Uterus (tissue), 4 donors: ENCODE results near the gene PLD6. TPM values are rescaled to one million over a fixed set of nuclear protein-coding genes. Genes with fewer than 3 reads are reported as not detected.
"Not testable (repeated sequence)": the region's sequence is repeated elsewhere in the genome, so short reads cannot be mapped to it uniquely, and the experiment has no call there.

Experiments used
- DNase-seq, 2 donors: peaks; one replicate each; pipeline ENCODE4 v3.0.0-alpha.2; 2019 to 2020
- H3K27ac ChIP-seq, 2 donors: fragments of 200-600 bp; sonication (generic); 1 replicate in 1 of 2; 2 replicates in 1 of 2; pipeline ENCODE4 v1.5.1; 2016 to 2018
- H3K27me3 ChIP-seq, 2 donors: fragments of 200-600 bp; sonication (generic); one replicate each; pipeline ENCODE4 v1.5.1; 2018 to 2019; ENCODE audit warnings: control low read depth in 1 of 2
- H3K36me3 ChIP-seq, 2 donors: fragments of 200-600 bp; sonication (generic); one replicate each; pipeline ENCODE4 v1.5.1; 2019; ENCODE audit warnings: control low read depth in 1 of 2
- H3K4me1 ChIP-seq, 2 donors: fragments of 200-600 bp; sonication (generic); one replicate each; pipeline ENCODE4 v1.5.1; 2018 to 2019; ENCODE audit warnings: control low read depth in 1 of 2
- H3K4me3 ChIP-seq, 2 donors: fragments of 200-600 bp; sonication (generic); 1 replicate in 1 of 2; 2 replicates in 1 of 2; pipeline ENCODE4 v1.5.1; 2018 to 2019; ENCODE audit warnings: mild to moderate bottlenecking in 1 of 2
- H3K9me3 ChIP-seq, 2 donors: fragments of 200-600 bp; sonication (generic); one replicate each; pipeline ENCODE4 v1.5.1; 2019; ENCODE audit warnings: control low read depth in 1 of 2
- CTCF ChIP-seq, 4 experiments: fragments of 200-600 bp in 2 of 4; fragments of 450-650 bp in 2 of 4; sonication (generic) in 2 of 4; IDR thresholded peaks; one replicate each; pipeline ENCODE4 v1.5.1; 2016 to 2019; ENCODE audit warnings: antibody characterized with exemption in 4 of 4, mild to moderate bottlenecking in 2 of 4, moderate library complexity in 1 of 4
- POLR2A ChIP-seq, 2 donors: fragments of 450-650 bp; IDR thresholded peaks; one replicate each; pipeline ENCODE4 v1.6.1; 2016; ENCODE audit warnings: antibody characterized with exemption in 2 of 2, mild to moderate bottlenecking in 1 of 2, moderate library complexity in 1 of 2
- intact Hi-C: fragments of 100-400 bp; cut with DNase I; formaldehyde crosslinking; loops from one replicate; pipeline ENCODE4 v1.15.1; 2023; ENCODE audit warnings: low total_unique reads
- total RNA-seq, 4 donors: library from RNA; depleted of rRNA in 3 of 4; stranded (reverse); fragments of >200 nt in 3 of 4; gene quantifications; one replicate each; pipeline versions ENCODE4 v1.1.0 to v1.2.4, GENCODE V29; 2014 to 2023
- donor health status: DM: yes; HTN: yes; CAD: no.

PLD6 gene
- total RNA-seq, 4 donors from 2014 or later: 0.77 to 8.1 (median 5.0) TPM

GRCh38 chr17:17186051-17186450, 20.1 kb downstream of the PLD6 start:
- DNase-seq: no peak
- no peaks in the 10 kb centered on the region for H3K27me3 ChIP-seq
- H3K36me3 ChIP-seq: no peaks in the 10 kb centered on the region
- H3K27ac ChIP-seq: no peak overlapping the region
- no peak overlapping the region for H3K4me3 ChIP-seq
- intact Hi-C loops: no loop called here
- no peaks in the 10 kb centered on the region for H3K9me3 ChIP-seq
- no peak for TF ChIP-seq CTCF (IDR thresholded peaks at IDR 0.05)
- TF ChIP-seq POLR2A (IDR thresholded peaks at IDR 0.05): no peak
- H3K4me1 ChIP-seq: peaks cover 0 to 3% of the 10 kb centered on the region in 2 donors

GRCh38 chr17:17184985-17185757, 21.0 kb downstream of the PLD6 start:
- H3K9me3 ChIP-seq, H3K4me1 ChIP-seq, DNase-seq, H3K27ac ChIP-seq, intact Hi-C loops, H3K36me3 ChIP-seq, H3K4me3 ChIP-seq, H3K27me3 ChIP-seq: not testable (repeated sequence)

- no peak for DNase-seq
- intact Hi-C loops: no loop called here
Measured at GRCh38 chr17:17183744-17184143, 22.4 kb downstream of the PLD6 start.

GRCh38 chr17:17182598-17183136, 23.5 kb downstream of the PLD6 start:
- TF ChIP-seq POLR2A (IDR thresholded peaks at IDR 0.05) (no peak), CTCF (IDR thresholded peaks at IDR 0.05) (no peak)
- intact Hi-C loops: no loop called here
- no peaks in the 10 kb centered on the region for H3K27me3 ChIP-seq
- H3K36me3 ChIP-seq: no peaks in the 10 kb centered on the region
- no peaks in the 10 kb centered on the region for H3K4me1 ChIP-seq
- no peak for DNase-seq
- no peak overlapping the region for H3K27ac ChIP-seq
- H3K9me3 ChIP-seq: no peaks in the 10 kb centered on the region
- no peak overlapping the region for H3K4me3 ChIP-seq

More at GRCh38 chr17:17183744-17184143, 22.4 kb downstream of the PLD6 start:
- TF ChIP-seq CTCF (IDR thresholded peaks at IDR 0.05) (no peak), POLR2A (IDR thresholded peaks at IDR 0.05) (no peak)
- H3K4me3 ChIP-seq: no peak overlapping the region
- H3K4me1 ChIP-seq: no peaks in the 10 kb centered on the region
- H3K27ac ChIP-seq: no peak overlapping the region
- no peaks in the 10 kb centered on the region for H3K27me3 ChIP-seq
- H3K9me3 ChIP-seq: no peaks in the 10 kb centered on the region
- no peaks in the 10 kb centered on the region for H3K36me3 ChIP-seq

- intact Hi-C loops: no loop called here
- Histone ChIP-seq H3K4me3 (no peak overlapping the region), H3K27ac (no peak overlapping the region), H3K4me1 (no peaks in the 10 kb centered on the region), H3K36me3 (no peaks in the 10 kb centered on the region), H3K9me3 (no peaks in the 10 kb centered on the region), H3K27me3 (no peaks in the 10 kb centered on the region)
- no peak for DNase-seq
- TF ChIP-seq POLR2A (IDR thresholded peaks at IDR 0.05) (no peak), CTCF (IDR thresholded peaks at IDR 0.05) (no peak)
Measured at GRCh38 chr17:17181666-17182597, 24.2 kb downstream of the PLD6 start.
